HG03108 (cell line): ENCODE results near the gene GDF2.

ENCODE experiments used
- ATAC-seq: cut with Tn5 transposase; IDR thresholded peaks from one replicate; pipeline ENCODE4 v1.9.1; 2021; ENCODE audit warnings: moderate library complexity; ENCODE audit not compliant: unreplicated experiment

The GDF2 gene

DNA sequence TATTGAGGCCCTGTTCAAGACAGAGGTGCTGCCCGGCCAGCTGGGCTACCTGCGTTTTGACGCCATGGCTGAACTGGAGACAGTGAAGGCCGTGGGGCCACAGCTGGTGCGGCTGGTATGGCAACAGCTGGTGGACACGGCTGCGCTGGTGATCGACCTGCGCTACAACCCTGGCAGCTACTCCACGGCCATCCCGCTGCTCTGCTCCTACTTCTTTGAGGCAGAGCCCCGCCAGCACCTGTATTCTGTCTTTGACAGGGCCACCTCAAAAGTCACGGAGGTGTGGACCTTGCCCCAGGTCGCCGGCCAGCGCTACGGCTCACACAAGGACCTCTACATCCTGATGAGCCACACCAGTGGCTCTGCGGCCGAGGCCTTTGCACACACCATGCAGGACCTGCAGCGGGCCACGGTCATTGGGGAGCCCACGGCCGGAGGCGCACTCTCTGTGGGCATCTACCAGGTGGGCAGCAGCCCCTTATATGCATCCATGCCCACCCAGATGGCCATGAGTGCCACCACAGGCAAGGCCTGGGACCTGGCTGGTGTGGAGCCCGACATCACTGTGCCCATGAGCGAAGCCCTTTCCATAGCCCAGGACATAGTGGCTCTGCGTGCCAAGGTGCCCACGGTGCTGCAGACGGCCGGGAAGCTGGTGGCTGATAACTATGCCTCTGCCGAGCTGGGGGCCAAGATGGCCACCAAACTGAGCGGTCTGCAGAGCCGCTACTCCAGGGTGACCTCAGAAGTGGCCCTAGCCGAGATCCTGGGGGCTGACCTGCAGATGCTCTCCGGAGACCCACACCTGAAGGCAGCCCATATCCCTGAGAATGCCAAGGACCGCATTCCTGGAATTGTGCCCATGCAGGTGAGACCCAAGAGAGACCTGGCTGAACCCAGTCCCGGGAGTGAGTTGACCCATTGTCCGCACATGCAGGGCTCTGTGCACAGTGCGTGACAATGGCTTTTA, 28.7 kb downstream of the GDF2 start:
- ATAC-seq = no peak

DNA sequence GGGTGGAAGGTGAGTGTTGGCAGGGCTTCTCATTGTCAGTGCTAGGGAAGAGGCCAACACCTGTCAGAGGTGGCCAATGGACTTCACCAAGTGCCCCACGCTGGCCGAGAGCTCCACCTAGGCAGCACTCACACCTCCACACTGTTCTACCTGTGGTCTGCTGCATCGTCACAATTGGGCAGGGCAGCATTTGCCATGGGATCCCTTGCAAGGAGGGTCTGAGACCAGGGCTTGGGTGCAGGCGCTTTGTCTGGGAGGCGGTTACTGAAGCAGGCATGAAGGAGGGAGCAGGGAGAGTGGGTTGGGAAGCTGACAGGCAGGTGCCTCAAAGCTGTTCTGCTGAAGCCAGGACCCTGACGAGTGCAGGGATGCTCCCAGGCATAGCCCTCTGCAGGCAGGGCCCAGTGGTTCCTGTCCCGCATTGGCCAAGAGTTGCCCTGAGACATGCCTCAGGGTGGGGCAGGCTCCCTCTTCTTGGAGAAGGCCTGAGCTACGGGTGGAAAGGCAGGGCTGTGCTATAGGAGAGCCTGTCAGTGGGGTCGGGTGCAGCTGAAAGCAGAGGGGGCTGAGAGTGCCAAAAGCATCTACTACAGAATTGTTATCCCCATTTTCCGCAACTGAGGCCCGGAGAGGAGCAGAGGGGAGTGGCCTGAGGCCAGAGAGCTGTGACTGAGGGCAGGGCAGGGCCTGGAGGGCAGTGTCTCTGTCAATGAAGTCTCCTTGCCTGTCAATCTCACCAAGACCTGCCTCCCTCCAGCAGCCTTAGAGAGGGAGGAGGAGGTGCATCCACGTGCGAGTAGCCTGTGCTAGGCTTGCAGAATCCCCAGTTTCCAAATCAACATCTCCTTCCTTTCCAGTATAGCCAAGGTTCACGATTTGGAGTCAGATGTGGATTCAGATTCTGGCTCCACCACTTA, 29.9 kb downstream of the GDF2 start:
- ATAC-seq = no peak

DNA sequence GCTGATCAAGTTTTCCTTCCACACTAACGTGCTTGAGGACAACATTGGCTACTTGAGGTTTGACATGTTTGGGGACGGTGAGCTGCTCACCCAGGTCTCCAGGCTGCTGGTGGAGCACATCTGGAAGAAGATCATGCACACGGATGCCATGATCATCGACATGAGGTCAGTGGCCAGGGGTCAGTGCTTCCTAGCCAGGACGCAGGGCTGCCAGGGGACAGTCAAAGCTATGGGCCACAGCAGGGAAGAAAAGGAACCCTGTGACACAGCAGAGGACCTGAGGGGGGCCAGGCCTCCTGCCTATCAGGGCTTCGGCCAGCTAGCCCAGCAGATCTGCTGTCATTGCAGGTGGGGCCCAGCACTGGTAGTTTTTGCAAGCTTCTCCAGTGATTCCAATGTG, 31.1 kb downstream of the GDF2 start:
- ATAC-seq = no peak

DNA sequence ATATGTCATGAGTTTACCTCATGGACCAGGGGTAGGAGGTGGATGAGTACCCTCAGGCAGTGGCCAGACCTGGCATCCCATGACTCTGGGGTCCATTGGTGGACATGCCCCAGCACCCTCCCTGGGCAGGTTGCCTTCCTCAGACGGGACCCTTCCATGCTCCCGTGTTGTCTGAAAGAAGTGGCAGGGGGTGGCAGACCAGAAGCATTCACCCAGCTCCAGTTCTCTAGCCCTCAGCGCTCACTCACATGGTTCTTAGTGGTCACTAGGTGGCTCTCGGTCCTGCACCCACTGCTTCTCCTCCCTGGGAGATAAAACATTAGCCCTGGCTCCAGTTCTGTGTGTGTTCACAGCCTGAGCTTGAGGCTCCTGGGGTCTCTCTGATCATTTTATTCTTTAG, 31.9 kb downstream of the GDF2 start:
- no peak for ATAC-seq

DNA sequence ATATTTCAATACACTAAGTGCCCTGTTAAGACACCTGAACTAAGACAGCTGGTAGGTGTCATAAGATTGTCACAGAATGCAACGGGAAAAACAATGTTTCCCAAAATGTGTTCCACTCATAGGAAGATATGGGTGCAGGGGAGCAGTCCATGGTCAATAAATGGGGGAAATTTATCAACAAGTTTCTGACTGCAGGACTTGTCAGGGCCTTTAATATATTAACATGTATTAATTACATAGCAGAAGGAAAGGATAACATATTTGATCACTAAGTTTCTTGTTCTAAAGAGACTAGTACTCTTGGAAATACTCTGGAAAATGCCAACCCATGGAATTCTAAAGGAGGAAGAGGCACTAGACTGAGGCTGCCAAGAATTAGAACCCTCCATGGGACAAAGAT, 32.6 kb downstream of the GDF2 start:
- ATAC-seq = no peak

DNA sequence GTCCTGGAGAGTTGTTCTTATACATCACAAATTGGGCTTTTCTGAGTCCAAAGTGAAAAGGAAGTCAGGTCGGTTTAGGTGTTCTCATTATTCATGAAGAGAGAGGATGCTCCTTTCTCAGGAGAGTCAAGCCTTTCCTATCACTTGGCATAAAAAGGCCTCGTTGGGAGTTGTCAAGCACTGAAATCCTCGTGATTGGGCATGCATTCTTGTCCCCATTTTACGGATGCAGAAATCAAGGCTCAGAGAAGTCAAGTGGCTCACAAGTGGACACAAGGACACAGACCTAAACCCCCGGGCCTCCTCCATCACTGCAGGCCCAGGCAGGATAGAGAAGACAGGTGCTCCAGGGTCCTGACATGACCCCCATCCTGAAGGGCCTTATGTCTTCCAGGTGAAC, 34.5 kb downstream of the GDF2 start:
- no peak for ATAC-seq

DNA sequence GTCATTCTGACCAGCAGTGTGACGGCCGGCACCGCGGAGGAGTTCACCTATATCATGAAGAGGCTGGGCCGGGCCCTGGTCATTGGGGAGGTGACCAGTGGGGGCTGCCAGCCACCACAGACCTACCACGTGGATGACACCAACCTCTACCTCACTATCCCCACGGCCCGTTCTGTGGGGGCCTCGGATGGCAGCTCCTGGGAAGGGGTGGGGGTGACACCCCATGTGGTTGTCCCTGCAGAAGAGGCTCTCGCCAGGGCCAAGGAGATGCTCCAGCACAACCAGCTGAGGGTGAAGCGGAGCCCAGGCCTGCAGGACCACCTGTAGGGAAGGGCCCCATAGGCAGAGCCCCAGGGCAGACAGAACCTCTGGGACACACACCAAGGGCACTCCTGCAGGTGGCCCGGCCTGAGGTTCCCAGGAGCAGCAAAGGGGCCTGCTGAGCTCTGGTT, 34.9 kb downstream of the GDF2 start:
- ATAC-seq = no peak

DNA sequence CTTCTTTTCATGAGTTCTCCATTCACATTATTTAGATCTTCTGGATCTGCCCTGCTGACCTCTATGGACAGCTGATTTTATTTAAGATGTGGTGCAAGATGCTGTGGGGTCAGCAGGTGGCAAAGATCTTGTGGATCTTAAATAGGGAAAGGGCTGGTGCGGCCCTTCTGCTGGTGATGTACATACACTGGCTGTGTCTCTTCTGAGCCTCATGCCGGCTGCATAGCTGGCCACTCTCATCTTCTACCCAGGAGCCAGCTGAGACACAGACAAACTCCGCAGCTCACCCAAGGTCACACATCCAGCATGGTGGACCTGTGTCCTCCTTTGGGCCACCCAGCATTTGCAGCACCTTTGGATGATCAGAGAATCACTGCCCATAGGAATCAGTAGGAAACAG, 35.7 kb downstream of the GDF2 start:
- ATAC-seq = no peak

DNA sequence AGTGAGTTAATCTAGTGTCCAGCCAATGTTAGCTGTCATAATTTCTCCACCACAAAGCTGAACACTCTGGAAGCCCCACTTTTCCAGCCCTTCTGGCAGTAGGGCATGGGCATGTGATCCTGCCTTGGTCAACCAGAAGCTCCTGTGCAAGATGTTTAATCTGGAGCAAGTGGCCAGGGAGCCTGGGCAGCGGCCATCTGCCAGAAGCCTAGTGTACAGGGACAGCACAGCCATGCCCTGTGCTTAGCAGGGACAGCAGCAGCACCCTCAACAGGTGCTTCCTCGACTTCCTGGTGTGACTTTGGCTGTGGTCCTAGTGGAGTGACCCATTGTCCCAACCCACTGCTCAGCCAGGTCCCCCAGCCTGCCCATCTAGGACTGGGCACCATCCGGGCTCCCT, 36.2 kb downstream of the GDF2 start:
- no peak for ATAC-seq

DNA sequence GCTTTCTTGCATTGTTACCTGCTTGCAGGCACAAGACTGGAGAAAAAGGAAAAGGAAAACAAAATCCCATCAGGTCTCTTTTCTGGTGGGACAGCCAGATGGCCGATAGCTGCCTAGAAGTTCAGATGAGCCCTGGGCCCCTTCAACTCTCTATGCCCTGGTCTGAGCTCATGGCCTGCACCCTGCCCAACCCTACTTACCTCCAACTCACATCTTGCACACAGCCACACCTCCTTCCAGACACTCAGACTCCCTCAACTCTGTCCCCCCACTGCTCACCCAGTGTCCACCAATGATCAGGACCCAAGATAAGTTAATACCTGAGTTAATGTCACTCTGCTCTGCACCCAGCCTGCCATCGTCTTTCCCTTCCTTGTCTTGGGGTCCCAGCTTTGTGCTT, 36.8 kb downstream of the GDF2 start:
- ATAC-seq = no peak

DNA sequence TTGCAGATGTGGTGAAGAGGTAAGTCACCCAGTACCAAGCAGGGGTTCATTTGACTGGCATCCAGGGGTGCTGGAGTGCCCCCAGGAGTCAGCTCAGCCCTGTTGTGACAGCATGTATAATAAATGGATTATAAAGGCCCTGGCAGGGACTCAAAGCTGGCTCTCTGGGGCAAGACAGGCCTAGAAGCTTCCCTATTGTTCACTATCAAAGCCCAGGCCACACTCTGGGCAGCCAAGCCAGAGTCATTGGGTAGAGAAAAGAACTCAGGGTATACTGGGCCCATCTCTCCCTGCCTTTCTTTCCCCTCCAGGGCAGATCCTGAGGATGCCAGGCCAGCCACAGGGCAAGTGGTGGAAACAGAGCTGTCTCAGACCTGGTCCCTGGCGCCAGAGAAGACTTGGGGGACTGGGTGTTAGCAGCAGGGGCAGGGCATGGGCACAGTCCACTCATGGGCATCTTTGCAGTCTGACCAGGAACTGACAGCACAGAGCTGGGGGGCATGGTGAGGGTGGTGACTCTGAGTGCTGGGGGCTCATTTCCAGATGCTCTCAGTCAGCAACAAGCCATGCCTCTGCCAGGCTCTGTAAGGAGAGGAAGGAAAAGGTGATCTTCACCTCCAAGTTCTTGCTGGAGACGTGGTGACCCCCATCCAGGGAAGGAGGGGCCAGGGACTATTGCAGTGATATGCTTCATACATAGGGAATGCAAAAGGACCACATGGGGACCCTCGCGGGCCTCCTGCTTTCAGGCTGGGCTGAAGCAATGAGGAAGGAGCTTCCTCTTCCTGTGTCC, 37.6 kb downstream of the GDF2 start:
- no peak for ATAC-seq

DNA sequence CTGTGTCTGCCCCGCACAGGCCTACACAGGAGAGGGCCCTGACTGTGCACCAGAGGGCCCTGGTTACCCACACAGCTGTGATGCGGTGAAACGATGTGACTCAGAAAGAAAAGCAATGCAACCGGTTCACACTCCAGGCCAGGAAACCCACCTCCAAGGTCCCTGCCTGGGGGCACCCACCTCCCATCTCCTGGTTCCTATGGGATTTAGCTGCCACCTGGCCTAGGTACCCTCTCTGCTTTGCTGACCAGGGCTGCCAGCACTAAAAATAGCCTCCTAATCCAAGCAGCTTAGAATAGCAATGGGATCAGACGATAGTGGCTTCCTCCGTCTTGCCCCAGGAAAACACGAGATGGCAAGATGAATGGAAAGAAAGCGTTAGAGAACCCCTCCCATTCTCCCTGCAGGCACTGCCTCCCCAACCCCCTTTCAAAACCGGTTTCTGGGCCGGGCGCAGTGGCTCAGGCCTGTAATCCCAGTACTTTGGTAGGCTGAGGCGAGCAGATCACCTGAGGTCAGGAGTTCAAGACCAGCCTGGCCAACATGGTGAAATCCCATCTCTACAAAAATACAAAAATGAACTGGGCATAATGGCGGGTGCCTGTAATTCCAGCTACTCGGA, 38.3 kb downstream of the GDF2 start:
- ATAC-seq = no peak

DNA sequence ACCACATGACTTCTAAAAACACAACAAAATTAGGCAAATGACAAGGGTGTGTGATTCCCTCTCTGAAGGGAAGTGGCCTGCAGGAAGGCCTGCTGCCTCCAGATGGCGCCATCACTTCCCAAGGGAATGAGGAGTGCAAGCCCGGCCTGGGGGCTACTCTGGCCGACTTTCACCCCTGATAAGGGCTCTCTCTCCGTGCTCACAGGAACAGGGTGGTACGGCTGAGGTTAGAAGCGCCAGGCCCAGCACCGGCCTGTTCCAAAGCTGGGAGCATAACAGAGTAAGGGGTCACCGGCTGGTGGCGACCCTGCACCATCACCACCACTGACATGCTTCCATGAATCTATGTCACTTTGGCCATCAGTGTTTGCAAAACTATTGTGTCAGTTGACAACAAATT, 39.0 kb downstream of the GDF2 start:
- no peak for ATAC-seq

DNA sequence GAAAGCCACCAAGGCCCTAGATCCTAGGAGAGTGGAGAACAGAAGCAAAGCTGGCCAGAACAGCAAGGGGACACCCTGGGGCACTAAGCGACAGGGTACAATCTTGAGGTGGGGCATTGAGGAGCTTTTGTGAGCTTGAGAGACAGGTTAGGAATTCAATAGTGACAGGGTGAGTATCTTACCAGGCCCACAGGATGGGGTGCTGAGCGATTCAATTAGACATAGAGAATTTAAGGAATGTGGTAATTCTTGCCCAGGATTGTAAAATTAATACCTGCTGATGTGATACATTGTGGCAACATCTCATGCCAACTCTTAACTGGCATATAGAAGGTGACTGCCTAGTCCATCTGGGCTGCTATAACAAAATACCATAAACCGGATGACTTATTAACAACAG, 39.9 kb downstream of the GDF2 start:
- ATAC-seq = no peak

DNA sequence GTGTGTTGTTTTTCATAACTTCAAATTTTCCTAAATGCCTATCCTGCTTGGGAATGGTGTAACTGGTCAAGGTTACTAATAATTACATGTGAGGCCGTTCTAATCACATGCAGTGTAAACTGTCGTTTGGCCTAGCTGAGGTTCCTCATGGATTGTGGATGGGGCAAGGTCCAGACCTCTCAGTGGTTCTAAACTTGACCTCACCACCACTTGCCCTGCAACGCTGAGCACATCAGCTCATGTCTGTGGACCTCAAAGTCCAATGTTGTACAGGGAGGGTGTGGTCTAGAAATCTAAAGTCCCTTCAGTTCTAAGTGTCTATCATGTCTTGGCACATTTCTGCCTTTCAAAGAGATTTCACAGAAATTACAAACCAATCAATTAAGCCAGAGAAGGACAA, 41.5 kb downstream of the GDF2 start:
- no peak for ATAC-seq

DNA sequence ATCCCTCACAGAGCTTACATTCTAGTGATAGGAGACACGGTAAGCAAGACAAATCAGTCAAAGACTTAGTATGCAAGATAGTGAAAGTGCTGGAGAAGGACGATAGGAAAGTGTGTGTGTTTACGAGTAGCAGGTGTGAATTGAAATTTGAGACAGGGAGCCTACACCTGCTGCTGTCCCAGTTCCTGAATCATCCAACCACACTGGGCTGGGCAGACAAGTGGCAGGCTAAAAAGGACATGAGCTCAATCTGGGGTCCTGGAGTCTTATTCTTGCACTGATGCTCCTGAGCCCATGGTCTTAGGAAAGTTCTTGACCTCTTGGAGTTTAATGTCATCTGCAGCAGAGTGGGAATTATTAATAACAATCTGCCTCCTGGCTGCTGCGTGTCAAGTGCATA, 42.1 kb downstream of the GDF2 start:
- ATAC-seq = no peak

DNA sequence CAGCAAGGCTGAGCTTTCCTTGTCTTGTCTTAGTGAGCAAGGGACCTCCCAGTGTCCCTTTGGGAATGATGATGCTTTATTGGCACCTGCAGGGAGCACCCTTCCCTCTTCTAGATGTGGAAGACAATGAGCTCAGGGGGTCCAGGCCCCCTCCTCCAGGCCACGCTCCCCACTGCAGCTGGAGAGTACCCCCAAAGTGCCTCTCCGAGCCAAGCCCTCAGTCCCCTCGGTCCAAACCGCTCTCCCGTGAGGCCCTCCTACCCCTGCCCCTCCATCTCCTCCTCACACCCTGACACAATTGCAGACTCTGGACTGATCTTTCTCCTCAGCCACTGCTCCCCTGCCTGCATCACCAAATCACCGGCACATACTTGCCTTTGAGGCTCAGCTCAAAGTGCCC, 42.7 kb downstream of the GDF2 start:
- ATAC-seq = no peak

DNA sequence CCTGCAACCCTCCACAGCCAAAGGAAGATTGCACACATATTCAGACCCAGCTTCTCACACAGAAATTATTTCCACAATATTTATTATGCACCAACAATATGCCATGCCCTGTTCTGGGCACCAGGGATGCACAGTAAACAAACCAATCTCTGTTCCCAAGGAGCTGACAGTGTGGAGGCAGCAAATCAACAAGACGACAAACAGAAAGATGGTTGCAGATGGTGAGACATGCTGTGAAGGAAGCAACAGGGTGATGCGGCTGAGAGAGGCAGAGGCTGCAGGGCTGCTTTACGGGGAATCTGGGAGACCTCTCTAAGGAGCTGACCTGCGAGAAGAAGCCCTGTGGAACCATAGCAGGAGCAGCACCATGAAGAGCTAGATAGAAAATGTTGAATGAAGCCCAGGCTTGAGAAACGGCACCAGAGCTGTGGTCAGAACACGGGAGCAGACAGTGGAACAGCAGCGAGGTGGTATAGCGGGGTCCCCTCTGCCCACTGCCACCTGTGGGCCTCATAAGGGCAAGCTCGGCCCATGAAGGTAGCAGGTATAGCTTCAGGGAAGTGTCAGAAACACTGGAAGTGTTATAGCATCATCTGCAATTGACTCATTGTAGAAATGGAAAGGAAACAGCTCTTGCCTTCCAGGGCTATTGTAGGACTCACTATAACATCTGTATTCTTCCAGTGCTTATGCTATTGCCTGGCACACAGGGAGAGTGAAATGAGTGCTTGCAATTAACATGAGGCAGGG, 43.4 kb downstream of the GDF2 start:
- no peak for ATAC-seq

DNA sequence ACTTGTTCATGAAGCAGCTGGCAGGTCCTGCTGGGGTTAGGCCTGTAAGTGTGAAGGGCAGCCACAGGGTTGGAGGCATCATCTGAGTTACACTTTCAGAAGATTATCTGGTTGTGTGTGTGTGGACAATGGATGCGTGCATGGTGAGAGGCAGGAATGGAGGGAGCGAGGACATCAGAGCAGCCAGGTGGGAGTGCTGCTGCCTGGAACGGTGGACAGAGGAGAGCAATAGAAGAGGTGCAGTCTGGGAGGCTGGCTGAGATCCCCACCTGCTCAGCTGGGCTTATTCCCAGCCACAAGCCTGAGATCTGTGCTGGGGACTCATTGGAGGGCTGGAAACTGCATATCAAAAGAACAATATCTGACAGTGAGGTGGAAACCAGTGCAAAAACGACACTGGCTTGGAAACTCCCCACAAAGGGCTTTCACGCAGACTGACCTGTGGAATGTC, 44.0 kb downstream of the GDF2 start:
- ATAC-seq = no peak
